Ramos (cell line): ENCODE results near the gene BRINP2.

Experiments
- in situ Hi-C: fragments of 300-500 bp; cut with MboI; formaldehyde crosslinking; loops from one replicate; pipeline ENCODE4 v1.14.3; 2022; ENCODE audit warnings: low sequenced_read_pairs; ENCODE audit not compliant: unreplicated experiment

Gene BRINP2

DNA sequence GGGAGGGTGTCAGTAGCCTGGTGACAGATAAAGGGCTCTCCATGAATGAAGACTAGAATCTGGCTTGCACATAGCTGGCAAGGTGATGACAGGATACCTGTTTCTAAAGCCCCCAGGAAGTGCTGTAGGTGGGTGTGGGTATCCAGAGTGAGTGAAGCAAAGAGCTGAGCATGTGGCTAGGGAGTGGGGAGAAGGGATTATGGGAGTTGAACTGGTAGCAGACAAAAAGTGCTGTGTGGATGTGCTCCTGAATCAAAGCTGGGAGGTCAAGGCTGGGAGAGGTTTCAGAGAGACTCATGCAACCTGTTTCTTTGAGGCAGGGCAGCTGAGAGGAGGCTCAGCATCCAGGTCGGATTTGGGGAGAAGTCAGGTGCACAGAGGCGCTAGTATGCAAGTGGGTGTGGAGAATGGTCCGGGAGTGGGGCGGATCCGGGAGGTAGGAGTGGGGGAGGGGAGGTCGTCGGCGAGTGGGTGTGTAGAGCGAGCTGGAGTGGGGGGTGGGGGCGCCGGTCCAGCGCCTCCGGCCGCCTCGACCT is 6.8 kb upstream of the BRINP2 start:
- in situ Hi-C loops = no loop called here

- in situ Hi-C loops = no loop called here
These were observed 6.2 kb upstream of the BRINP2 start, which contains the start of gene ASTN1 for GRCh38 chr1:177164380-177165068. TSS of gene ASTN1 (minus strand) at chr1:177164712. CDS start at chr1:177164676, 36 bp downstream.

DNA sequence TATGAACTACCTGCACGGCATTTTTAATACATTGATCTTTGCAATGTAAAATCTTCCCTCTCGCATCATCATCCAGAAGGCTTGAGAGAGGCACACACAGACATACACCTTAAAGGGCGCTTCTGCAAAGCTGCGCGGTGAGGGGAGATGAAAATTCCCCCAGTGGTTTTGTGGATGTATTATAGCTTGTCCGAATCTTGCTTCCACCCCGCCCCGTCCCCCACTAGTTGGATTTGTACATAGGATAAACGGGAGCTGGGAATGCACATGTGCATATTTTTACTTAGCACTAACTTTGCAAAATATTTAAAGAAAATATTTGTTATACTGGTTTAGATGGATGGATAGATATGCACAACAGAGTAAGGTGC is 5.7 kb upstream of the BRINP2 start:
- in situ Hi-C loops = no loop called here

DNA sequence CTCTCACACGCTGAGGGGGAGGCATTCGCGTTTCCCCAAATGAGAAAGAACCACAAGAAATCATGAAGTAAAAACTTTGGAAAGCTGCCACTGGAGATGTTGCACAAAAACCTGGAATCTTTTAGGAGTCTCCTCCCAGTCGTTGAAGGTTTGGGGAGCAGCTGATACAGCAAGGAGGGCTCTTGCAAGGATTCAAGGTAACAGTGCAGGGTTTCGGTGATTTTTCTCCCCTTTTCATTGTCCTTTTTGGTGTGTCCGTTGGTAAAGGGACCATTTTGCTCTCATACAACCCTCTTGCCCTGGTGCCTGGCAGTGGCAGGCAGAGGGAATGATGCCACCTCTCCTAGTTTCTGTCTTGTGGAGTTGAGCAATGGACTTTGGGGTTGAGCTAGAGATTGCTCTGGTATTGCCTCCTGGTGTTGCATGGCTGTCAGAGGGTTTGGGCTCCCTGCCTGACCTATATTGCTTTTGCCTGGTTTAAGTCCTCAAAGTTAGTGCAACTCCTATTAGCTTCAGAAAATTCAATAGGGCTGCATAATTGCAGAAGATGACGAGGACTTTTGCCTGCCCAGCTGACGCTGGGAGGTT is 872 bp downstream of the BRINP2 start:
- in situ Hi-C loops = no loop called here

DNA sequence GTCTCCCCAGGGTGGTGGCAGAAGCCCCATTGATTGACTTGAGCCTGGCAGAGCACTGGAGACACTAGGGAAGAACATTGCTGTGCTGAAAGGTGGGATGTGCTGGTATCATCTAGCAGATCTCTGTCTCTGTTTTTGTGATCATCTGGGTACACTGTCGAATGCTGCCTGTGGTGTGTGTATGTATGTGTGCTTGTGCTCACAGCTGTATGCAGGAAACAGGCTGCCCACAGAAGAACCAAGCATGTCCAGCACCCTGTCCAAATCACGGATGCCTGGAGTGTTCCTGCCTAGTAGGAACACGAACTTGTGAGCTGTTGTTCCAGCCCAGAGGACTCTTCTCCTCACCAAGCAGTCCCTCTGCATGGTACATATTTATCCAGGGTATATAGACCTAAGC is 1.5 kb downstream of the BRINP2 start:
- in situ Hi-C loops = no loop called here

- in situ Hi-C loops = no loop called here
These were observed 2.1 kb downstream of the BRINP2 start for GRCh38 chr1:177172866-177173265.

DNA sequence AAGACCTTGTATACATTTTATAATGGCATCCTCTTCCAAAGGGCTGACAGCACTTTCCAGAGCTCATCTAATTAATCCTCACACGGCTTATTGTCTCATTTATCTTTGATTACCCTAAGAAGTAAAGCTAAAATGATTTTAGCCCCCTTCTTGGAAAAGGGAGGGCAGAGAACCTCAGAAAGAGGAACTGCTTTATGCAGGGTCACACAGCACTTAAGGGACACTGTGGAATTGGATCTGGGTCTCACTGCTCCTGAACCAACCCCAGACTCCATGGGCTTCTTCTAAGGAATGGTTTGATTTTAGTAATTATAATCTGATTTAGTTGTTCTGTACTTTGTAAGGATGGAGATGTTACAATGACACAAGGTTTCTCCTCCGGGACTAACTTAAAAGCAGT is 3.2 kb downstream of the BRINP2 start:
- in situ Hi-C loops = no loop called here

DNA sequence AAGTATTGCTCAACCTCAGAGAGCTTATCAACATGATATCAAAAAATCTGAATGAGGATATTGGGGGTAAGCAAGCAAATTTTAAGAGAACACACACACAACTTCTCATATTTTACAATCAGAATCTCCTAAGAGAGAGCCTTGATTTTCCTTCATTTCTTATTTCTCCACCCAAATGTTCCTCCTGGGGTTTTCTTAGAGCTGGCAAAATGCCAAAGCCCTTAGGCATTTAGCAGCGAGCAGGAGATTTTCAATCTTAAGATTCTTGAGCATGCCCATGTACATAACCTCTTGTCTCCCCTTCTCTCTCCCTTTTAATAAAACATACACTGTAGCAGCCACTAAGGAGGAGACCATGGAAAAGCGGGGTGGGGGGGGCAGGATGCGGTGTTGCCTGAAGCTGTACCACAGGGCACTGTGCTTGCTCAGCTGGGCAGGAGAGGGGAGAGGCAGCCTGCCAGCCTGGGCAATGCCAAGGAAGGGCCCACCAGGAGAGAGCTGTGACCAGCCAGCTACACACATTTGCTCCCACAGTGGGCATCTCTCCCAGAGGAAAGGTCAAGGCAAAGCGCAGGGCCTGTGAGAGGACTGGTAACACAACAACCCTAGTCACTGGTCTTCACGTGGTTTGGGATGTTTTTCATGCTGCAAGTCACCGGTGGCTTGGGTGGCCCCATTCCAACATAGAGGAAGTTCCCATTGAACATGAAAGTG is 4.3 kb downstream of the BRINP2 start:
- in situ Hi-C loops = no loop called here

DNA sequence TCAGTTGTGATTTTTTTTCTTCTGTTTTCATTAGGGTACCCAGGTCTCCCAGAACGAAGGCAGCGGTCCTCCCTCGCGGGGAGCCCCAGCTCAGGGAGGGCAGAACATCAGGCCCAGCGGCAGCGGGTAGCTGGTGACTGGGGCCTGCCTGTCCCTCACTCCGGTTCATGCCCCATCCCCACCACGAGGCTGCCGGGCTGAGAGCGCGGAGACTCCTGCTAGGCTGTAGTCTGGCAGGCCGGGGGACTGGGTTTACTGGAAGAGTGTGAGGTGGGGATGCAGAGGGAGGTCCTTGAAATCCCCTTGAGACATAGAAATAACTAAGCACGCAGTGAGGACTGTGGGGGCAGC is 10.5 kb downstream of the BRINP2 start:
- in situ Hi-C loops = no loop called here

GRCh38 chr1:177181631-177182291 is 11.0 kb downstream of the BRINP2 start:
- in situ Hi-C loops = no loop called here

GRCh38 chr1:177183836-177184235 is 13.1 kb downstream of the BRINP2 start:
- in situ Hi-C loops = no loop called here

- in situ Hi-C loops = no loop called here
These were observed 14.5 kb downstream of the BRINP2 start for GRCh38 chr1:177185209-177185608.

- in situ Hi-C loops = no loop called here
These were observed 15.9 kb downstream of the BRINP2 start for GRCh38 chr1:177186639-177187038.

GRCh38 chr1:177190308-177190970 is 19.7 kb downstream of the BRINP2 start:
- in situ Hi-C loops = no loop called here

GRCh38 chr1:177198243-177198642 is 27.5 kb downstream of the BRINP2 start:
- in situ Hi-C loops = no loop called here

DNA sequence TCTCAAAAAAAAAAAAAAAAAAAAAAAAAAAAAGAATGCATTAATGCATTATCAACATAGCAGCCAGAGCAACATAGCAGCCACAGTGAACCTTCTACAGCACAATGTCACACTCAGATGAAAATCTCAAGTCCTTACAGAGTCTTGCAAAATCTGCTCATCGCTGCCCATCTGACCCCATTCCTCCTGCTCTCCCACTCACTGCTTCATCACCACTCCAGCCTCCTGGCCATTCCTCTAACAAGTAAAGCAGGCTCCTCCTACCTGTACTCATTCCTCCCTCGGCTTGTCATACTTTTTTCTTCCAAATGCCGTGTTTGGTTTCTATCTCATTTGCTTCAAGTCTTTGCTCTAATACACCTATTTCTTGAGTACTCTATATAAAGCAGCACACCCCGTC is 29.5 kb downstream of the BRINP2 start:
- in situ Hi-C loops = no loop called here

DNA sequence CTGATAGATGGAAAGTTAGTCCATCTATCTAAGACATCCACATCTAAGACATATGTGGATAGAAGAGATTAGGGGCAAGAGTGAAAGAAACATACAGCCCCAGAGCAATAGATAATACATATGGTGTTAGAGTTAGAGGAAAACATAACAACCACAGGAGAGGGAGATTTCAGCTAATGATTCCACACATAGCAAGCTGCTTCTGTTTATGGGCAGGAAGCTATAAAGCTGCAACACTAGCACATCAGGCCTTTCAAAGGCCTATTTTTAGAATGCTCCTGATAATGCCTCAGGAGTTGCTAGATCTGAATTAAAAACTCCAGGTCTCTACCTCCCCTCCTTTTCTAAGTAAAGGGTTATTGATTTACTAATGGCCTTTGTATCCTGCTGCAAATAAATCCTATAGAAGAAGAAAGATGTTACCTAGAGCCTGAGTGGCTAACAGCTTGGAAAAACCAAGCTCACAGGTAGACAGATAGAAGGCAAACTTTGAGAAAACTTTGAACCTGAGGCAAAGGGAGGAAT is 36.1 kb downstream of the BRINP2 start:
- in situ Hi-C loops = no loop called here

DNA sequence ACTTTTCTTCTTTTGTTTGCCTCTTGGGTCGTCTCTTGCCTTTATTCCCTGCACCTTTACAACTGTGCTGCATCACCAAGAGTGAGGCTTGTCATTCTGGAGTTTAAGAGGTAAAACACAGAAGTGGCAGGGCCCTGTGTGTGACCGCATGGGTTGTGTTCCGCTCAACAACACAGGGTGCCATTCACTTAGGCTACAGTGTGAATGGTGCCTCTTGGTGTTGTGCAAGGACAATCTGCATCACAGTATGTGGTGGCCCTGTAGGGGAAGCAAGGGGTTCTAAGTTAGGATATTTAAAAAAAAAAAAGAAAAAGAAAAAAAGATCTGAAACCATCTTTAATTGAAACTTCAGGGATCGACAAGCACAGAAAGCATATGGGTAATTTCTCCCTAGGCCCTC is 38.2 kb downstream of the BRINP2 start:
- in situ Hi-C loops = no loop called here

DNA sequence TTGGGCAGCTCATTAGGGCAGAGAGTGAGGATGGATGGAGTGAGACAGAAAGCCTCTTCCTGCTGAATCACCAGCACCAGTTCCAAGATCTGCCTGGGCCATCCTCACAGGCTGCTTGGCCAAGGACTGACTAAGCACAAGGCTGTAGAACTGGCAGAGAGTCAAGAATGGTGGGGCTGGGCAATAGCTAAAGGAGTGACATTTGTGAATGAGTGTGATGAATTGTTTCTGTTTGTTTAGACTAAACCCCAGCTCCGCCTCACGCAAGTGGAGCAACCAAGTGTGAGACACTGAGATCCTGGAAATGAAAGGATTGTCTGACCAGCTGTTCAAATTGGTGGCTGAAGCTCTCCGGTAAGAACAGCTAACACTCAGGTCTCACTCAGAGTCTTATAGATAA is 38.6 kb downstream of the BRINP2 start:
- in situ Hi-C loops = no loop called here

DNA sequence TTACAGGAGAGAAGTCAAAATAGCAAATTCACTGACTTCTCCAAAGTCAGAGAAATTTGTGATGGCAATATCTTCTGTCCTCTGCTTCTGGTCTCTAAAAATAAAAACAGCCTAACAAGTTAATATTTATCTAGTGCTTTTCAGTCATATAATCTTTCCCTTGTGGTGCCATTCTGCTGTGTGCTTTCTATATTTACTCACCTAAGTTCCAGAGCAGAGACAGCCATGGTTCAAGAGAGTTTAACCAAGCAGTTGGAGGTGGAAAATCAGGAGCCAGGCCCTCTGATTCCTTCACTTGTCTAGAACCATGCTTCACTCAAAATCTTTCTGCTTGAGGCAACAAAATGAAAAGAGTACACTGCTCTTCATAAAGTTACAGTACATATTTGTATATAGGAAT is 39.3 kb downstream of the BRINP2 start:
- in situ Hi-C loops = no loop called here
